ENCODE data around the gene TAL1. TPM values are rescaled to one million over a fixed set of nuclear protein-coding genes. Genes with fewer than 3 reads are reported as not detected.
"Not testable (repeated sequence)": the region's sequence is repeated elsewhere in the genome, so short reads cannot be mapped to it uniquely, and the experiment has no call there.

TAL1 gene
- total RNA-seq, 2 experiments from 2014 or later, result not detected

GRCh38 chr1:47213230-47213963, 18.6 kb downstream of the TAL1 start:
- H3K36me3 Mint-ChIP-seq, result no peaks in the 10 kb centered on the region
- ATAC-seq, result no peak
- no peak for DNase-seq
- H3K27me3 Mint-ChIP-seq, result peaks cover 3% of the 10 kb centered on the region
- H3K4me3 Mint-ChIP-seq, result no peak overlapping the region
- H3K27ac Mint-ChIP-seq, result no peak overlapping the region
- H3K4me1 Mint-ChIP-seq, result peaks cover 4% of the 10 kb centered on the region
- CTCF ChIA-PET, result interaction anchor here (1.7 to 2.0 kb wide), 2 partner anchors 20 to 34 kb away, joined by 4 to 7 read pairs; no protein-coding TSS in a partner anchor
- H3K9me3 Mint-ChIP-seq (ENCODE audit: low read depth), result no peaks in the 10 kb centered on the region

GRCh38 chr1:47212636-47213229, 19.3 kb downstream of the TAL1 start:
- no peaks in the 10 kb centered on the region for H3K9me3 Mint-ChIP-seq (ENCODE audit: low read depth)
- peaks cover 3% of the 10 kb centered on the region for H3K27me3 Mint-ChIP-seq
- DNase-seq (no peak), ATAC-seq (no peak)
- CTCF ChIA-PET, result interaction anchor here (0.8 to 2.0 kb wide), 3 partner anchors 19 to 38 kb away, joined by 3 to 7 read pairs (median 4); no protein-coding TSS in a partner anchor
- H3K27ac Mint-ChIP-seq, result no peak overlapping the region
- no peaks in the 10 kb centered on the region for H3K36me3 Mint-ChIP-seq
- H3K4me3 Mint-ChIP-seq, result no peak overlapping the region
- peaks cover 4% of the 10 kb centered on the region for H3K4me1 Mint-ChIP-seq

- CTCF ChIA-PET, result interaction anchor here (0.8 to 1.0 kb wide), 2 partner anchors 18 to 37 kb away, joined by 3 read pairs; no protein-coding TSS in a partner anchor
- H3K27ac Mint-ChIP-seq, result no peak overlapping the region
- peaks cover 4% of the 10 kb centered on the region for H3K4me1 Mint-ChIP-seq
- no peaks in the 10 kb centered on the region for H3K36me3 Mint-ChIP-seq
- ATAC-seq (no peak), DNase-seq (no peak)
- no peak overlapping the region for H3K4me3 Mint-ChIP-seq
- H3K9me3 Mint-ChIP-seq (ENCODE audit: low read depth), result no peaks in the 10 kb centered on the region
- peaks cover 3% of the 10 kb centered on the region for H3K27me3 Mint-ChIP-seq
Observed at GRCh38 chr1:47211796-47212269, 20.2 kb downstream of the TAL1 start.

GRCh38 chr1:47210666-47211065, 21.4 kb downstream of the TAL1 start:
- CTCF ChIA-PET, result interaction anchor here (1.2 kb wide), 1 partner anchor 18 kb away, joined by 5 read pairs; no protein-coding TSS in a partner anchor
- Mint-ChIP-seq H3K4me3 (no peak overlapping the region), H3K27ac (no peak overlapping the region), H3K4me1 (peaks cover 4% of the 10 kb centered on the region), H3K27me3 (peaks cover 3% of the 10 kb centered on the region), H3K36me3 (no peaks in the 10 kb centered on the region), H3K9me3 (ENCODE audit: low read depth) (no peaks in the 10 kb centered on the region)
- DNase-seq, result no peak
- ATAC-seq, result no peak

- Mint-ChIP-seq H3K27ac (no peak overlapping the region), H3K4me3 (no peak overlapping the region), H3K36me3 (no peaks in the 10 kb centered on the region), H3K9me3 (ENCODE audit: low read depth) (no peaks in the 10 kb centered on the region), H3K27me3 (peaks cover 3% of the 10 kb centered on the region), H3K4me1 (peaks cover 4% of the 10 kb centered on the region)
- DNase-seq (no peak), ATAC-seq (no peak)
- CTCF ChIA-PET, result interaction anchor here (1.2 kb wide), 1 partner anchor 17 kb away, joined by 5 read pairs; no protein-coding TSS in a partner anchor
Observed at GRCh38 chr1:47209725-47210325, 22.2 kb downstream of the TAL1 start.

GRCh38 chr1:47209091-47209490, 22.9 kb downstream of the TAL1 start:
- ATAC-seq (no peak), DNase-seq (no peak)
- CTCF ChIA-PET, result no interaction called here
- H3K36me3 Mint-ChIP-seq, result no peaks in the 10 kb centered on the region
- H3K9me3 Mint-ChIP-seq (ENCODE audit: low read depth), result no peaks in the 10 kb centered on the region
- no peak overlapping the region for H3K4me3 Mint-ChIP-seq
- peaks cover 4% of the 10 kb centered on the region for H3K4me1 Mint-ChIP-seq
- H3K27ac Mint-ChIP-seq, result no peak overlapping the region
- H3K27me3 Mint-ChIP-seq, result peaks cover 9% of the 10 kb centered on the region

- H3K4me1 Mint-ChIP-seq, result peaks cover 4% of the 10 kb centered on the region
- no peak for ATAC-seq
- no peaks in the 10 kb centered on the region for H3K9me3 Mint-ChIP-seq (ENCODE audit: low read depth)
- no peaks in the 10 kb centered on the region for H3K36me3 Mint-ChIP-seq
- CTCF ChIA-PET, result no interaction called here
- H3K27me3 Mint-ChIP-seq, result peaks cover 15% of the 10 kb centered on the region
- no peak for DNase-seq
- H3K27ac Mint-ChIP-seq, result no peak overlapping the region
- H3K4me3 Mint-ChIP-seq, result no peak overlapping the region
Observed at GRCh38 chr1:47208374-47208850, 23.6 kb downstream of the TAL1 start.

- CTCF ChIA-PET, result interaction anchor here (0.7 to 1.1 kb wide), 2 partner anchors 13 to 15 kb away, joined by 3 to 4 read pairs; no protein-coding TSS in a partner anchor
- Mint-ChIP-seq H3K27ac (no peak overlapping the region), H3K4me3 (no peak overlapping the region), H3K9me3 (ENCODE audit: low read depth) (no peaks in the 10 kb centered on the region), H3K27me3 (peaks cover 20% of the 10 kb centered on the region), H3K4me1 (peaks cover 4% of the 10 kb centered on the region), H3K36me3 (no peaks in the 10 kb centered on the region)
- no peak for DNase-seq
- peak; percentile 45 for ATAC-seq
Observed at GRCh38 chr1:47207803-47208373, 24.1 kb downstream of the TAL1 start.

GRCh38 chr1:47205918-47206317, 26.1 kb downstream of the TAL1 start:
- Mint-ChIP-seq H3K36me3 (no peaks in the 10 kb centered on the region), H3K27ac (no peak overlapping the region), H3K9me3 (ENCODE audit: low read depth) (no peaks in the 10 kb centered on the region), H3K27me3 (peaks cover 28% of the 10 kb centered on the region), H3K4me3 (no peak overlapping the region), H3K4me1 (no peaks in the 10 kb centered on the region)
- DNase-seq (no peak), ATAC-seq (no peak)
- CTCF ChIA-PET, result interaction anchor here (1.2 to 2.9 kb wide), 2 partner anchors 13 to 235 kb away, joined by 3 to 14 read pairs; no protein-coding TSS in a partner anchor

GRCh38 chr1:47203504-47203903, 28.5 kb downstream of the TAL1 start:
- not testable (repeated sequence) for H3K27ac Mint-ChIP-seq; H3K9me3 Mint-ChIP-seq (ENCODE audit: low read depth); DNase-seq; H3K4me3 Mint-ChIP-seq; H3K4me1 Mint-ChIP-seq; ATAC-seq; H3K36me3 Mint-ChIP-seq
- CTCF ChIA-PET, result interaction anchor here (1.6 to 2.9 kb wide), 2 partner anchors 10 to 28 kb away, joined by 6 to 14 read pairs; no protein-coding TSS in a partner anchor
- peaks cover 41% of the 10 kb centered on the region for H3K27me3 Mint-ChIP-seq

- ATAC-seq, result no peak
- Mint-ChIP-seq H3K9me3 (ENCODE audit: low read depth) (no peaks in the 10 kb centered on the region), H3K4me3 (no peak overlapping the region), H3K27ac (no peak overlapping the region), H3K36me3 (no peaks in the 10 kb centered on the region), H3K27me3 (peaks cover 50% of the 10 kb centered on the region), H3K4me1 (no peaks in the 10 kb centered on the region)
- no peak for DNase-seq
- CTCF ChIA-PET, result interaction anchor here (3.9 kb wide), 1 partner anchor 22 kb away, joined by 13 read pairs; no protein-coding TSS in a partner anchor
Observed at GRCh38 chr1:47201179-47201578, 30.8 kb downstream of the TAL1 start.

- CTCF ChIA-PET, result interaction anchor here (1.7 kb wide), 1 partner anchor 64 kb away, joined by 4 read pairs; no protein-coding TSS in a partner anchor
- H3K4me3 Mint-ChIP-seq, result no peak overlapping the region
- no peaks in the 10 kb centered on the region for H3K9me3 Mint-ChIP-seq (ENCODE audit: low read depth)
- H3K36me3 Mint-ChIP-seq, result no peaks in the 10 kb centered on the region
- H3K27ac Mint-ChIP-seq, result no peak overlapping the region
- ATAC-seq (no peak), DNase-seq (no peak)
- peaks cover 39% of the 10 kb centered on the region for H3K27me3 Mint-ChIP-seq
- no peaks in the 10 kb centered on the region for H3K4me1 Mint-ChIP-seq
Observed at GRCh38 chr1:47198214-47198613, 33.8 kb downstream of the TAL1 start.

GRCh38 chr1:47196622-47197021, 35.4 kb downstream of the TAL1 start:
- ATAC-seq (no peak), DNase-seq (no peak)
- Mint-ChIP-seq H3K4me3 (no peak overlapping the region), H3K27me3 (peaks cover 38% of the 10 kb centered on the region), H3K27ac (no peak overlapping the region), H3K36me3 (no peaks in the 10 kb centered on the region), H3K4me1 (no peaks in the 10 kb centered on the region), H3K9me3 (ENCODE audit: low read depth) (no peaks in the 10 kb centered on the region)
- CTCF ChIA-PET, result interaction anchor here (1.0 to 1.1 kb wide), 2 partner anchors 17 to 515 kb away, joined by 3 to 4 read pairs; no protein-coding TSS in a partner anchor

All from activated CD8-positive, alpha-beta memory T cell treated with anti-CD3 and anti-CD28 coated beads, Interleukin-2, amount 10 ng/mL, durations not matched to agents 7 days and 5 days (primary cell).